Stimulated activated CD8-positive, alpha-beta memory T cell treated with anti-CD3 and anti-CD28 coated beads, Interleukin-15, amount 100 ng/mL, for 24 hours (primary cell): Measurements from ENCODE around the gene ANKRD33B.
"Not testable (repeated sequence)": the region's sequence is repeated elsewhere in the genome, so short reads cannot be mapped to it uniquely, and the experiment has no call there.

Experiments
- DNase-seq: peaks from one replicate; pipeline ENCODE4 v3.0.0-alpha.2; 2020; ENCODE audit warnings: low read depth

ANKRD33B gene

DNA sequence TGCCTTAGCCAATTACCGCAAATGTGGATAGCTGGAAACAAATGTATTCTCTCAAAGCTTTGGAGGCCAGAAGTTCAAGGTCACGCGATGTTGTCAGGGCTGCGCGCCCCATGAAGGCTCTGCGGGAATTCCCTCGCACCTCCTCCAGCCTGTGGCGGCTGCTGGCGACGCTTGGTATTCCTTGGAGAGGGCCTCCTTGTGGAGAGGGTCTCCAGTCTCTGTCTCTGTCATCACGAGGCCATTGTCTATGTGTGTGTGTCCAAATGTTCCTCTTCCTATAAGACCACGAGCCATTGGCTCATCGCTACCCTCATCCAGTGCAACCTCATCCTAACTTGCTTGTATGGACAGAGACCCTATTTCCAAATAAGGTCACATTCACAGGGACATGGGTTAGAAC, 97.5 kb downstream of the ANKRD33B start:
- no peak for DNase-seq

DNA sequence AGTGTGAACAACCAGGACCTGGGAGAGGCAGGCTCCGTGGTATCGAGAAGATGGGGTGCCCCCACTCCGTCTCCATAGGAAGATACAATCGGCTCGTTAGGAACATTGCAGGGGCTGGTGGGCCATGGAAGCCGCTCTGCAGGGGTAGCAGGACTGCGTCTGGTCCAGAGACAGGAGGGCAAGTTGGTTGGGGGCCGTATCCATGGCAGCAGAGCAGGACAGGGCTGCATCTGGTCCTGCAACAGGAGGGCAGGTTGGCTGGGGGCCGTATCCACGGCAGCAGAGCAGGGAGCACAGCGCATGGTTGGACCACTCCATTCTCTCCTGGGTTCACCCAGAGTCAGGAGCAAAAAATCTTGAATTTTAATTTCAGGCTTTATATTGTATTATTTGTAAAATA, 98.2 kb downstream of the ANKRD33B start:
- DNase-seq: no peak

DNA sequence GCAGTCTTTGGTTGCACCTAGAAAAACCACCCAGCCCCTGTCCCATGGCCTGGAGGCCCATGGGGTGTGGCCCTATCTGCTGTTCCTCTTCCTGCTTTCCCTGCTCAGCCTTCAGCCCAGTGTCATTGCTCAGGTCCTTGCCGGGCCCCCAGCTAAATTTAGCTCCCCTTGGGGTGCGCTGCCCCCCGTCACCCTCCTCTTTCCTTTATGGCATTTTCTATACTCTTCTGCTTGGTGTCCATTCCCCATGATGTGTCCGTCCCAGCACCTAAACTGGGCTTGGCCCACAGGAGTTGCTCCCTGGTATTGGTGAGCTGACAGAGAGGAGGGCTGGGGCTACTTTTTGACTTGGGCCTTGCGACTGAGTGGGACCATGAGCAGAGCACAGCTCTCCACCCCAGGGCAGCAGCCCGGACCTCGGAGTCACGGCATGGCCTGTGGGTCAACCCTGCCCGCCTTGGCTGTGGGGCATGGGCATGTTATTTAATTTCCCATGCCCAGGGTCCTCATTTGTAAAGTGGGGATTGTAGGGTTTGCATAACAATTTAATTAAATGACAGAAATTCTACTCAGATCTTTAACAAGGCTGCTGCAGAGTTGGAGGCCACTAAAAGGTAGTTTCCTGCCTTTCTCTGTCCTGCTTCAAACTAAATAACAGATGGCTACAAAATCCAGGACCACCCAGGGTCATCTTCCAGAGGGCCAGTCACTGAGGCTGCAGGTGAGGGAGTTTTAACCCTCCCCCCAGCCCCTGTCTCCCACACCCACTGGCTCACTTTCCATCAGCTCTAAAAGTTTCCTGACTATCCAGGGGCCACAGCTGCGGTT, 99.0 kb downstream of the ANKRD33B start:
- DNase-seq: no peak

DNA sequence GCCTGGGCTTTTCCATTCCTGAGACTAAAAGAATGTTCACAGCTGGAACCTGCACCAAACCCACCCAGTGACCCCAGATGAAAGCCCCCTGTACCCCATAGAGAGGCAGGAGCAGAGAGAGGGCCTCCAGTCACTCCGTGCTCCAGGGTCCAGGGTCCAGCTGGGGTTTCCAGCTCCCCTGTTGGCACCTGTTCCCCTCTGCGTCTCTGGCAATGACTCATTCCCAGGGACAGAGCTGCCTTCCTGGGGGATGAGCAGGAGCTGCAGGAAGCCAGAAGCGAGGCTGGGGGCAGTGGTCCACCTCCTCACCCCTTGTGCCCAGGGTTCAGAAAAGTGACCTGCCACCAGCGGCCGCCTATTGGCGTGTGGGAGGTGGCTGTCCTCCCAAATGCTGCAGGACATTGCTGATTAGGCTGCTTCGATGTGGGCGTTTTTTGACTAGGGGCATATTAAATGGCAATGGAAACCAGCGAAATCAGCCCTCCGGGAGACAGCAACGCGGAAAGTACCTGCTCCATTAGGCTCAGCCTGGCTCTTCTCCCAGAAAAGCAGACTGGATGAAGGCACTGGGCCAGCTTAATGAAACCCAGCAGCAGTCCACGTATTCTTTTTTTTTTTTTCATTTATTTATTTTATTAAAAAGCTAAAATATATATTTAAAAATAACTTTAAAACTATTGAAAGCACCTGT, 99.8 kb downstream of the ANKRD33B start:
- DNase-seq: no peak

DNA sequence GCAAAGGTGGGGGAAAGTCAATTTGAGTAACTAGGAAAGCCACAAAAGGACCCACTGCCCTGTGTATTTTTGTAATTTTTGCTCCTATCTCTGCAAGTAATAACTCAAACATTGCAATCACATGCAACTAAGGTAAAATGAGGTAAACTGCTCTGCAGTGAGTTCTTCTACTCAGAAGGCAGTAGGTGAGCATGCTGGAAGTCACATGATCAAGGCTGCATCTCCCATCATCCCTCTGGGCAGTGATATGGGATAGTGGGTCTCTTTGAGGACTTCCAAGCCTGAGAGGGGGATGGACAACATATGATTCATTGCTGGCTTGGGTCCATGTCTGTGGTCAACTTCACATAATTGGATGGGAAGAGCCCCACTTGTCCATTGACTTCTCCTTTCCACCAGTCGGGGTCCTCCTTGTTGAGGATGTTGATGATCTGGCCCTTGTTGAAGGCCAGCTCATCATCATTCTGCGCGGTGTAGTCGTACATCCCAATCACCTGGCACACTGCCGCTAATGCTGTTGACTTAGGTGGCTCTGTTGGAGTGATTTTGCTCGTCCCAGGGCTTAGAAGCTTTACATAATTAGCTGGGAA, 100.4 kb downstream of the ANKRD33B start:
- not testable (repeated sequence) for DNase-seq

DNA sequence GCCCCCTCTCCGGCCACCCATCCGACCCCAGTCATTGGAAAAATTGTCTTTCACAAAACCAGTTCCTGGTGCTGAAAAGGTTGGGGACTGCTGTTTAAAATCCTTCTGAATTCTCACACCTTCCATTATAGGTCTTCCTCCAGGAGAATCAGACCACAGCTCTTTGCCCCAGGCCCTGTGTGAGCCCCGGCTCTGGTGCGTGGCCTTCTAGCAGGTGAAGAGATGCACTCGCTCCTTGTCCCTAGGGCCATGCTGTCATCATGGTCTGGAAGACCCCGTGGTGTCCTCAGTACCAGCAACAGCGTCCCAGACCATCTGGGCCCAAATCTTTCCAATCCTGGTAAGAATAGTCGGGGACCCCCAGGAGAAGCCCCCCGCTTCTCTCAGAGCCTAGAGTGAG, 101.9 kb downstream of the ANKRD33B start:
- DNase-seq: no peak

DNA sequence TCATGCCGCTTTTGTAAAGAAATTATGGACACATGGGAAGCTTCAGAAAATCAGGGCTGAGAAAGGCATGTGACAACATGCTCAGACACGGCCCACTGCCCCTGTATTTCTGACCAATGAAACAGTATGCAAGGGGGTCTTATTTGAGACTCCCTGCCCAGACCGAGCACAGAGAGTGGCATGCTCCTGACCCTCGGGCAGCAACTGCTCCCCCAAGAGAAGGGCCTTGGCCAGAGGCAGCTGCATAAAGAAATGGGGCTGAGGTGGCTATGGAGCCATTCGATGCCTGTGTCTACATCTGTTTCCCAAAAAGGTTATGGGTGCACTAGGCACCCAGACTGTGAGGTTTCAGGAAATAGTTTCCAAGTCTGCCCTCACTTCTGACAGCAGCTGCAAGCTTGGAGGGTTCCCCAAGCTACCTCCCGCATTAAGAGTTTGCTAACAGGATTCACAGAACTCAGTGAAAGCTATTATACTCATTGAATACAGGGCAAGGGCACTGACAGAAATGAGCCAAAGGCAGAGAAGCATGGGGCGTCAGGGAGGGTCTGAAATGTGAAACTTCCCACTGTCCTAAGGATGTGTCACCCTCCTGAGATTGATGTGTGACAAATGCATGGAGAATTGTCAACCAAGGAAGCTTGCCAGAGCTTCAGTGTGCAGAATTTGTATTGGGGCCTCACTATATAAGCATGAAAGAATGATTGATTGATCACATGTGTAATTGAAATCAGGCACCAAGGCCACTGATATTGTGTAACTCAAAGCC, 102.8 kb downstream of the ANKRD33B start:
- DNase-seq: no peak

DNA sequence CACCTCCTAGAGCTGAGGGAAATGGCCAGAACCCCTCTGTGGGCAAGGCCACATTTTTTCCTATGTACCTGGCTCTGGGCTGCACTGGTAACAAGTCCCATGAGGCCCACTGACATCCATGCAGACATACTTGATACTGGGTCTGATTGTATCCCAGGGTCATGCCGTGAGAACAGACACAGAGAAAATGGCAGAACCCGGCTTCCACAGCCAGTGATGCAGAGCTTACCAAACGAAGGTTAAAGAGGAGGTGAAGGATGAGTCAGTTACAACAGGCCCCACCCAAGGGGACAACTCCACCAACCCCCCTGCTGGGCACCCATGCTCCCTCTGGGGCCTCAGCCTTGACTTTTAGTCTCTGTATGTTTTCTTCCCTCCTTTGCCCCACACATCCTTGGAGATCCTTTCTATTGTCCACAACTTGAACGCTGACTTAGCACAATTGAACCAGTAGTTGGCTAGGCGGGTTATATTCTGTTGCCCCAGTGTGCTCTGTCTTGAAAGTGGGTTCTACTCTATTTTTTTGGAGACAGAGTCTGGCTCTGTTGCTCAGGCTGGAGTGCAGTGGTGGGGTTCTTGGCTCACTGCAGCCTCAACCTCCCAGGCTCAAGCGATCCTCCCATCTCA, 103.7 kb downstream of the ANKRD33B start:
- DNase-seq: no peak

DNA sequence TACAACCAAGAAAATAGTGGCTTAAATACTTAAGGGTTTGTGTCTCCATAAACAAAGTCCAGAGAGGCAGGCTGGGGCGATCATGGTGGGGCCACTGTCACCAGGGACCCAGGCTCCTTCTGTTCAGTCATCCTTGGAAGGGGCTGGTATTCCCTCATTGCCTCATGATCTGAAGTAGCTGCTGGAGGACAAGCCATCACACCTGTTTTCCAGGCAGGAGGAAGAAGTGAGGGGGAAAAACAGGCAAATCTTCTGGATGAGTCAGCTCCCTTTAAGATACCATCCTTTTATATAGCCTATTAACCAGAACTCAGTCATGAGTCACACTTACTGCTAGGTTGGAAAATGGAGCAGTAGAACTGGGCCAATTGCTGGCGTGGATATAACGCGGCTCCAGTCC, 104.8 kb downstream of the ANKRD33B start:
- DNase-seq: no peak

DNA sequence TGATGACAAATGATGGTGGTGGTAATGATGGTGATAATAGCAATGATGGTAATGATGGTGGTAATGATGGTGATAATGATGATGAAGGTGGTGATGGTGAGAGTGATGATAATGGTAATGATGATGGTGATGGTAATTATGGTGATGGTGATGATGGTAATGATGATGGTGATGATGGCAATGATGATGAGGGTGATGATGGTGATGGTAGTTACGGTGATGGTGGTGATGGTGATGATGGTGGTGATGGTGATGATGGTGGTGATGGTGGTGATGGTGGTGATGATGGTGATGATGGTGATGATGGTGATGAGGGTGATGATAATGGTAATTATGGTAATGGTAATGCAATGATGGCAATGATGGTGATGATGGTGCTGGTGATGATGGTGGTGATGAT, 106.1 kb downstream of the ANKRD33B start:
- DNase-seq: no peak

DNA sequence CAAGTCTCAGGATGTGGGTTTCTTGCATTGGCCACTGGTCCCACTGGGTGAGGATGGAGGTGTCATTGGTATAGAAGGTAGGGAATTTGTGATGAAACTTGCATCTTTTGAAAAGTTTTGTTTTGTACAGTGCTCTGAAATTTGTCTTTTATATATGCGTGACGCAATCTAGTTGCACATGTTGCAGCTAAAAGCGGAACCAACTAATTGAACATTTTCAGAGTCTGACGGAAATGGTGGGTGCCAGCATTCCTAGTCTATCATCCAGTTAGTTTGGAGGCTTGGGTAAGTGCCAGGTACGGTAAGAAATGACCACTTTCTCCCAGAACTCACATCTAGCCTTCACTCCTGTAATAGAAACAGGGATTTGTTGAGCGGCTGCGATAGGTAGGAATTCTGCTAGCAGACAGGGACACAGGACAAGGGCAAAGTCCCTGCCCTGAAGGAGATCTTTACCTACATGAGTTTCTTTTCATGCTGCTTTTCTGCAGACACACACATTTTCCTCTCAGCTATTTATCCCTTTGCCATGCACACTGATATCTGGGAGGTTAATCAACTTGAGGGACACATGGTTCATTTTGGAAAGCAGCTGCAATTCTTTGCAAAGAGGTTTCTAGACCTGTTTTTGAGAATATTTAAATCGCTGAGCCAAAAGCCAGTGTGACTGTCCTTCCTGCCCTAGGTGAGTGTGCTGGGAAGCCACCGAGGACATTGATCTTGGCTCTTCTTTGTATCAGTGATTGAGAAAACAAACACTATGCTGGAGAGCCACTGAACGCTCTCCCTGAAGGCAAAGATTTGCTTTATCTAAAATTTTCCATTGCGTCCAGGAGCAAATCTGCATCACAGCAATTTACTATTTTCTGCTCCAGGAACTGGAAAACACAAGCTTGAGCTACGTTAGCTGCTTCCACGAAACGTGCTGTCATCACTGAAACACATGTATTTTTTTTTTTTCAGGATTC, 107.5 kb downstream of the ANKRD33B start:
- no peak for DNase-seq

DNA sequence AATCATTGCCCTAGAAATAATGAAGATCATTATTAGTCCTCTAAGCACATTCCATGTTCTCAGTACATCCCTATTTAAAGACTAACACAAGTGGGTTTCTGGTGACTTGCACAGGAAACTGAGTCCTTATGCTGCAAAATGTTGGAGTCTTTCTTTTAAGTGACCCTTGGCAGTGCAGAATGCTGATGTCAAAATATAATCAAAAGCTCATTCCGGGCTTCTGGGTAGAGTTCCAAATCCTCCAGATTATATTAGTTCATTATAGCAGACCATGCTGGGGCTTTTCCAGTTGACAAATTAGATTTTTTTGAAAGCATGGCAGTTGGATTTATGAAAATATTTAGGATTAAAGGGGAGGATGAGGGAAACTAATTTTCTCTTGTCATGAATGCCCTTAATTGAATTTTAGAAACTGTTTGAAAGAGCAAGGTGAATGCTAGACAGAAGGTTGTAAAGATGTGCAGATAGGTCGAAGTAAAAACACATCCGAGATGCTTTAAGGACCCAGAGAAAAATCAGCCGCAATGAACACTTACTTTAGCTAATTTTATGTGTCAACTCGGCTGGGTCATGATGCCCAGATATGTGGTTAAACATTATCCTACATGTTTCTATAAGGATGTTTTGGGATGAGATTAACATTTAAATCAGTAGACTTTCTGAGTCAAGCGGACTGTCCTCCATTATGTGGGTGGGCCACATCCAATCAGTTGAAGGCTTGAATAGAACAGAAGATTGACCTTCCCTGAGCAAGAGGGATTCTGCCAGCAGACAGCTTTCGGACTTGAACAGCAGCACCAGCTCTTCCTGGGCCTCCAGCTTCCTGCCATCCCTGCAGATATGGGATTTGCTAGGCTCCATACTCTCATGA, 108.5 kb downstream of the ANKRD33B start:
- no peak for DNase-seq

DNA sequence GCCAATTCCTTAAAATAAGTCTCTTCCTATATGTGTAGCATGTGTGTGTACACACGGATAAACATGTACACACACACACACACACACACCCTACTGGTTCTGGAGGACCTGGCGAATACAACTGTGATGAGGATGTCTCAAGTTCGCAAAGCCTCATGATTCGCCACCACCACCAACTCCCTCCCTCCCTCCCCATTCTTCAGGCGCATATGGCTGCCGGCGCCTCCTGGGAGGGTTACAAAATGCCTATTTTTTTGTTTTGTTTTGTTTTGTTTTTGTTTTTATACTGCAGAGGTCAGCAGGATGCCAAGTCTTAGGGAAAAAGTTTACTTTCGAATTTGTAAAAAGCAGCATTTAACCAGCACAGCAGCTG, 109.1 kb downstream of the ANKRD33B start:
- no peak for DNase-seq

DNA sequence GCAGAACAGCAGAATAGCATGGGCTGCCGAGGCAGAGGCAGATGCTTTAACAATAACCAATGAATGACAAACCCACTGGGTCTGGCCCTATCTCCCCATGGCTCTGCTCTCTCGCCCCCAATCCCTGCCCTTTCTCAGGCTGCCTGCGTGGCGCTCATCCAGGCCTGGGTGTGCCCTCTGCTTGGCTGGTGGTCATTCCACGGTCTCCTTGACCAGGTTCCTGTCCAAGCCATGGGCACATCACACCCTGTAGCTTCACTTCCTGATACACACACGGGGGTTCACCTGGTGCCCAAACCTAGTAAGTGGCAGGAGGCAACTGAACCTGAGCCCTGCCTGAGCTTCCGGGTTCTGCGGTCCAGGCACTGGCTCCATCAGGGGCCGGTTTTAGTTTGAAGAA, 109.5 kb downstream of the ANKRD33B start:
- no peak for DNase-seq

DNA sequence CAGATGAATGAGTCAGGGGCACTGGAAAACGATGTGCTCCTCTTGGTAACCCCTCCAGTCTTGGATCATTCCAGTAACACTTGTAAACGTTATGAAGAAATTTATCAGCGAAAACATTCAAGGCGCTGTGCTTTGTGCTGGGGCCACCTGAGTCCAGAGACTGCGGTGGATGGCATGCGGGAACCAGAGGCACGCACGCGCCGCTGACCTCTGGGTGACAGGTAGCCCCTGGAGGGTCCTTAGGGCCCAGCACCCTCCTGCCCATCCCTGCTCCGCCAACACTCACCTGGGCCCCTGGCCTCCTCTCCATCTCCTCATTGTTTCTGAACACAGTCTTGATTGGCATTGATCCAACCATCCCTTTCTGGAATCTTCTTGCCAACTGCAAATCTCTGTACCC, 110.2 kb downstream of the ANKRD33B start:
- no peak for DNase-seq

DNA sequence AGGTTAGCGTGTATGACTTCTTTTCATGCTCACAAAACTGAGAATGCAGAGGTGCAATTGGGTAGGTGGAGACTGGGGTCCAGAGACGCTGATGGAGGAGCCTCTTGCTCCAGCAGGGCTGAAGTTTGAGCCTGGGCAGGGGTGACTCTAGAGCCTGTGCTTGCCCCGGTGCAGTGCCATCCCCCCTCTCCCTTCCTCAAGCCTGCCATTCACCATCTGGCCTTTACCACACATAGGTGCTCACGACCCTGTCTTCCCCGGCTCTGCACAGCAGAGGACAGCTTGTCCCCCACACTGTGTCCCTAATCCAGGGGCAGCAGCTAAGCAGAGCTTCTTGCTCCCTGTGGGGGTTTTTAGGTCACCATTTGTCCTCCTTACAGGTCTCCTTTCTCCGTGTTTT, 110.7 kb downstream of the ANKRD33B start:
- no peak for DNase-seq

DNA sequence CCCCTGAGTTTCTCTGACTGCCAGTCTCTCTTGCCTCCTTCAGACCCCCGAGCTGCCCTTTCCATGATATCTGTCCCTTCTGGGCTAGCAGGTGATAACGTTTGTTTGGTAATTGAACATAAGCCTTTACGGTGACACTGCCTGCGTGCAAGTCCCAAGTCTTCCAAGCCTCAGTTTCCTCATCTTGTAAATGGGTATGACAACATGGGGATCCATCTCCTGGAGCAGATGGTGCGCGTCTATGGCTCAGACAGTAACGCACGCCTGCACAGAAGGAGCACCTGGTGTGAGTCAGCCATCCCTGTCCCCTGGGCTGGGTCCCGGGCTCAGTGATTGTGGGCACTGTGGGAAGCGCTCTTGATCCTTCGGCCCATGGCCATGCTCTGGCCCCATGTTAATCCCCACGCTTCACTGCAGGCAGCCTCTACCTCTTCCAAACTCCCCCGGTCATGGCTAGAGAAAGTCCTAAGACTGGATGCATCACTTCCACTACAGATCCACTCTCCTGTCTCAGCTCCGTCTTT, 111.4 kb downstream of the ANKRD33B start:
- no peak for DNase-seq

DNA sequence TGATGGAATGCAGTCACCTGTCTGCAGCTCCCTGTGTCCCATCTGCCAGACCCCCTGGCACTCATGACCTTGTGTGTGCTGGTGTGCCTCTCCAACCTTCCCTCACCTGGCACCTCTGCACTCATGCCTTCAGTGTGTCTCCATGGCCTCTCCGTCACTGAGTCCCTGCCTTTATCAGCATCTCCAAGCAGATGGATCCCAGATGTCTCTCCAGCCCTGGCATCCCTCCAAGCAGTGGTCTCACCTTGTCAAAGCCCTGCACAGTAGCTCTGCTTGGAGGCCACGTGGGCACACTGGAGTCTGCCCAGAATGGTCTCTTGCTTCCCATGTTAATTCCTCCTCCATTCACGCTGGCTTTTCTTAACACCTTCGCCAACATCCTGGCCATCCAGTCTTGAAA, 112.4 kb downstream of the ANKRD33B start:
- DNase-seq: no peak

DNA sequence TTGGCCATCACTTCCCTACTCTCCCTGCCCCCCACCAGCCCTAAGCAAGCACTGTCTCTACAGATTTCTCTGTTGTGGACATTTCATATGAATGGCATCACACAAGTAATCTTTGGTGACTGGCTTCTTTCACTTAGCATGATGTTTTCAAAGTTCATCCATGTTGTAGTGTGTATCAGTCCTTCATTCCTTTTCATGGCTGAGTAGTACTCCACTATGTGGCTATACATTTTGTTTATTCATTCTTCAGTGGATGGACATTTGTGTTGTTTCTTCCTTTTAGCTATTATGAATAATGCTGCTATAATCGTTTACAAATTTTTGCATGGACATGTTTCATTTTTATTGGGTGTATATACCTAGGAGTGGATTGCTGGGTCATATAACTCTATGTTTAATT, 113.1 kb downstream of the ANKRD33B start:
- DNase-seq: no peak

DNA sequence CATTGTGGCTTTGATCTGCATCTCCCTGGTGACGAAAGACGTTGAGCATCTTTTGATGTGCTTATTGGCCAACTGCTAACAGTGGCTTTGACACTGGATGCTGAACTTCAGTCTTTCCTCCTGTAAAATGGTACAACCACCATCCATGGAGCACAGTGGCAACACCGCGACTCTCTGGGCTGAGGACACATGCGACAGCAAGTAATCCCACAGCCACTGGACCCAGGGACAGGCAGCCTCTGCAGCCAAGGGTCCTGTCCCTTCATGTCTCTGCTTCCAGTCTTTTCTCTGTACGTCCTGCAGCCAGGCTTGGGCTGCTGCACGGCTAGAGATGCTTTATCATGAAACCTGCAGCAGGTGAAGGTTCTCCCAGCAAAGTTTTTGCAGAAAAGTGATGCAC, 113.7 kb downstream of the ANKRD33B start:
- no peak for DNase-seq
